ENCODE results near the gene NACC1. TPM values are rescaled to one million over a fixed set of nuclear protein-coding genes. Genes with fewer than 3 reads are reported as not detected.

NACC1 gene
- total RNA-seq, 1 donor from 2014 or later = 10.4 TPM

DNA sequence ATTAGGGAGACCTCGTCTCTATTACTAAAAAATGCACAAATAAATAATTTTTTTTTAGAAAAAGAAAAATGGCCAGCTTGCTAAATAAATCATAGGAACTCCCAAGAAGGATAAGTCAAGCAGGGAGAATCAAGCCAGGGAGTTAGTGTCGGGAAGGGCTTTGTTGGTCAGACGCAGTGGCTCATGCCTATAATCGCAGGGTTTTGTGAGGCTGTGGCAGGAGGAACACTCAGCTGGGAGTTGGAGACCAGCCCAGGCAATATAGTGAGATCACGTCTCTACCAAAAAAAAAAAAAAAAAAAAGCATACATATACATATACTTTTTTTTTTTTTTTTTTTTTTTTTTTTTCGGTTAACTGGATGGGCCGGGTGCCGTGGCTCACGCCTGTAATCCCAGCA is 9.0 kb downstream of the NACC1 start:
- H3K4me1 ChIP-seq (ENCODE audit: control insufficient read depth in 3 of 3, insufficient read depth in 3 of 3, low read length in 3 of 3) = peaks cover under 1 to 4% (median 1%) of the 10 kb centered on the region in 3 donors

GRCh38 chr19:13127811-13128575 is 9.9 kb downstream of the NACC1 start:
- Histone ChIP-seq H3K9ac (ENCODE audit: low read depth in 1 of 3, low read length in 3 of 3) (no peak overlapping the region), H3K27ac (ENCODE audit: low read depth, low read length) (no peak overlapping the region)

More for the DNA sequence above, 9.0 kb downstream of the NACC1 start:
- no peak overlapping the region for H3K9ac ChIP-seq (ENCODE audit: low read depth in 1 of 3, low read length in 3 of 3)
- H3K27ac ChIP-seq (ENCODE audit: low read depth, low read length) = no peak overlapping the region
- H3K4me3 ChIP-seq (ENCODE audit: low read length in 3 of 3) = no peak overlapping the region
- H3K27me3 ChIP-seq (ENCODE audit: control insufficient read depth in 3 of 3, insufficient read depth in 3 of 3, low read length in 3 of 3) = no peaks in the 10 kb centered on the region
- H3K36me3 ChIP-seq (ENCODE audit: control insufficient read depth in 3 of 3, insufficient read depth in 3 of 3, low read length in 3 of 3) = no peaks in the 10 kb centered on the region
- no peaks in the 10 kb centered on the region for H3K9me3 ChIP-seq (ENCODE audit: control insufficient read depth in 3 of 3, low read length in 3 of 3)

DNA sequence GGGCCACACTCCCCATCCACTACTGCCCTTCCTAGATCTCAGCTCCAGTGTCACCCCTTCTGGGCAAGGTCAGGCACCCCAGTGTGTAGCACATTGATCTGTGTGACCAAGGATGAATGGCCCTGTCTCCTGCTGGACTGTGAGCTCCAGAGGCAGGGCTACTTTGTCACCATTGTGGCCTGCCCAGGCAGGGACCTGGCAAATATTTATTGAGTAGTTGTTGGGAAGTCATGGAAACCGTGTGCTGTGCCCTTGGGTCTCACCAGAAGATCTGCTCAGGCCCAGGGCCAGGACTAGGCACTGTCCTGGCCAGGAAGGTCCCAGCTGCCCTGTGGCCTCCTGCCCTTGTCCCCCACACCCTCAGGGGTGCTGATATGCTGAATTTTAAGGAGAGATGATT is 10.5 kb downstream of the NACC1 start:
- Histone ChIP-seq H3K4me1 (ENCODE audit: control insufficient read depth in 3 of 3, insufficient read depth in 3 of 3, low read length in 3 of 3) (peaks cover 0 to 2% (median 0%) of the 10 kb centered on the region in 3 donors), H3K27me3 (ENCODE audit: control insufficient read depth in 3 of 3, insufficient read depth in 3 of 3, low read length in 3 of 3) (no peaks in the 10 kb centered on the region), H3K27ac (ENCODE audit: low read depth, low read length) (no peak overlapping the region), H3K4me3 (ENCODE audit: low read length in 3 of 3) (no peak overlapping the region), H3K36me3 (ENCODE audit: control insufficient read depth in 3 of 3, insufficient read depth in 3 of 3, low read length in 3 of 3) (peaks cover 0 to 3% (median 0%) of the 10 kb centered on the region in 3 donors), H3K9me3 (ENCODE audit: control insufficient read depth in 3 of 3, low read length in 3 of 3) (no peaks in the 10 kb centered on the region), H3K9ac (ENCODE audit: low read depth in 1 of 3, low read length in 3 of 3) (peak overlapping the region in 1 of 3 donors; percentile 8)

More at GRCh38 chr19:13127811-13128575, 9.9 kb downstream of the NACC1 start:
- no peaks in the 10 kb centered on the region for H3K27me3 ChIP-seq (ENCODE audit: control insufficient read depth in 3 of 3, insufficient read depth in 3 of 3, low read length in 3 of 3)
- peaks cover 0 to 3% (median 0%) of the 10 kb centered on the region in 3 donors for H3K36me3 ChIP-seq (ENCODE audit: control insufficient read depth in 3 of 3, insufficient read depth in 3 of 3, low read length in 3 of 3)
- no peak overlapping the region for H3K4me3 ChIP-seq (ENCODE audit: low read length in 3 of 3)
- H3K4me1 ChIP-seq (ENCODE audit: control insufficient read depth in 3 of 3, insufficient read depth in 3 of 3, low read length in 3 of 3) = peaks cover 0 to 2% (median 0%) of the 10 kb centered on the region in 3 donors
- no peaks in the 10 kb centered on the region for H3K9me3 ChIP-seq (ENCODE audit: control insufficient read depth in 3 of 3, low read length in 3 of 3)

- peaks cover 0 to 3% (median 0%) of the 10 kb centered on the region in 3 donors for H3K36me3 ChIP-seq (ENCODE audit: control insufficient read depth in 3 of 3, insufficient read depth in 3 of 3, low read length in 3 of 3)
- no peak overlapping the region for H3K27ac ChIP-seq (ENCODE audit: low read depth, low read length)
- no peak overlapping the region for H3K9ac ChIP-seq (ENCODE audit: low read depth in 1 of 3, low read length in 3 of 3)
- H3K27me3 ChIP-seq (ENCODE audit: control insufficient read depth in 3 of 3, insufficient read depth in 3 of 3, low read length in 3 of 3) = no peaks in the 10 kb centered on the region
- H3K4me1 ChIP-seq (ENCODE audit: control insufficient read depth in 3 of 3, insufficient read depth in 3 of 3, low read length in 3 of 3) = peaks cover 0 to 2% (median 0%) of the 10 kb centered on the region in 3 donors
- H3K4me3 ChIP-seq (ENCODE audit: low read length in 3 of 3) = no peak overlapping the region
- H3K9me3 ChIP-seq (ENCODE audit: control insufficient read depth in 3 of 3, low read length in 3 of 3) = no peaks in the 10 kb centered on the region
These were observed 11.3 kb downstream of the NACC1 start for GRCh38 chr19:13129384-13129783.

- H3K36me3 ChIP-seq (ENCODE audit: control insufficient read depth in 3 of 3, insufficient read depth in 3 of 3, low read length in 3 of 3) = peaks cover 4 to 10% (median 8%) of the 10 kb centered on the region in 3 donors
- H3K27ac ChIP-seq (ENCODE audit: low read depth, low read length) = no peak overlapping the region
- H3K9me3 ChIP-seq (ENCODE audit: control insufficient read depth in 3 of 3, low read length in 3 of 3) = no peaks in the 10 kb centered on the region
- H3K4me3 ChIP-seq (ENCODE audit: low read length in 3 of 3) = no peak overlapping the region
- no peak overlapping the region for H3K9ac ChIP-seq (ENCODE audit: low read depth in 1 of 3, low read length in 3 of 3)
- H3K27me3 ChIP-seq (ENCODE audit: control insufficient read depth in 3 of 3, insufficient read depth in 3 of 3, low read length in 3 of 3) = no peaks in the 10 kb centered on the region
- peaks cover 0 to 7% (median 0%) of the 10 kb centered on the region in 3 donors for H3K4me1 ChIP-seq (ENCODE audit: control insufficient read depth in 3 of 3, insufficient read depth in 3 of 3, low read length in 3 of 3)
These were observed 12.9 kb downstream of the NACC1 start for GRCh38 chr19:13130886-13131490.

GRCh38 chr19:13132471-13133180 is 14.6 kb downstream of the NACC1 start:
- Histone ChIP-seq H3K9me3 (ENCODE audit: control insufficient read depth in 3 of 3, low read length in 3 of 3) (no peaks in the 10 kb centered on the region), H3K27me3 (ENCODE audit: control insufficient read depth in 3 of 3, insufficient read depth in 3 of 3, low read length in 3 of 3) (no peaks in the 10 kb centered on the region), H3K4me3 (ENCODE audit: low read length in 3 of 3) (no peak overlapping the region), H3K36me3 (ENCODE audit: control insufficient read depth in 3 of 3, insufficient read depth in 3 of 3, low read length in 3 of 3) (peaks cover 17 to 25% (median 22%) of the 10 kb centered on the region in 3 donors), H3K4me1 (ENCODE audit: control insufficient read depth in 3 of 3, insufficient read depth in 3 of 3, low read length in 3 of 3) (peaks cover 0 to 7% (median 0%) of the 10 kb centered on the region in 3 donors), H3K9ac (ENCODE audit: low read depth in 1 of 3, low read length in 3 of 3) (peak overlapping the region in 1 of 3 donors; percentile 3), H3K27ac (ENCODE audit: low read depth, low read length) (no peak overlapping the region)

GRCh38 chr19:13133241-13133870 is 15.3 kb downstream of the NACC1 start:
- Histone ChIP-seq H3K9ac (ENCODE audit: low read depth in 1 of 3, low read length in 3 of 3) (no peak overlapping the region), H3K36me3 (ENCODE audit: control insufficient read depth in 3 of 3, insufficient read depth in 3 of 3, low read length in 3 of 3) (peaks cover 24 to 32% (median 29%) of the 10 kb centered on the region in 3 donors), H3K27ac (ENCODE audit: low read depth, low read length) (no peak overlapping the region)

DNA sequence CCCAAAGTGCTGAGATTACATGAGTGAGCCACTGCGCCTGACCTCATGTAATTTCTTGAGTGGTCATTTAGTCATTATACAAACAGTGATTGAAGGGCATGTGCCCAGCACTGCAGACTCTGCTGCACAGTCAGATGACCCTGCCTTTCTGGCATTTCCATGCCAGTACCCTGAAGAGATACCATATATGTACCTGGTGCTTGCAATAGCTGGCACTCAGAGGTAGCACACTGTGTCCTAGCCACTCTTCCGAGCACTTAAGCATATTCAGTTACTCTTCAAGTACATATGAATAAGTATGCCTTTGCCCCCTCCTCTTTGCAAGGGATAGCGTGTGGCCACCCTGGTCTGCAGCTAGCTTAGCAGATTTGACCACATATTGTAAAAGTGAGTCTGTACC is 16.6 kb downstream of the NACC1 start:
- Histone ChIP-seq H3K9me3 (ENCODE audit: control insufficient read depth in 3 of 3, low read length in 3 of 3) (no peaks in the 10 kb centered on the region), H3K4me3 (ENCODE audit: low read length in 3 of 3) (no peak overlapping the region), H3K27me3 (ENCODE audit: control insufficient read depth in 3 of 3, insufficient read depth in 3 of 3, low read length in 3 of 3) (no peaks in the 10 kb centered on the region), H3K9ac (ENCODE audit: low read depth in 1 of 3, low read length in 3 of 3) (peak overlapping the region in 1 of 3 donors; percentile 20), H3K4me1 (ENCODE audit: control insufficient read depth in 3 of 3, insufficient read depth in 3 of 3, low read length in 3 of 3) (peaks cover 0 to 4% (median 0%) of the 10 kb centered on the region in 3 donors), H3K36me3 (ENCODE audit: control insufficient read depth in 3 of 3, insufficient read depth in 3 of 3, low read length in 3 of 3) (peaks cover 30 to 35% (median 33%) of the 10 kb centered on the region in 3 donors), H3K27ac (ENCODE audit: low read depth, low read length) (no peak overlapping the region)

More at GRCh38 chr19:13133241-13133870, 15.3 kb downstream of the NACC1 start:
- Histone ChIP-seq H3K9me3 (ENCODE audit: control insufficient read depth in 3 of 3, low read length in 3 of 3) (no peaks in the 10 kb centered on the region), H3K27me3 (ENCODE audit: control insufficient read depth in 3 of 3, insufficient read depth in 3 of 3, low read length in 3 of 3) (no peaks in the 10 kb centered on the region), H3K4me3 (ENCODE audit: low read length in 3 of 3) (no peak overlapping the region), H3K4me1 (ENCODE audit: control insufficient read depth in 3 of 3, insufficient read depth in 3 of 3, low read length in 3 of 3) (peaks cover 0 to 7% (median 0%) of the 10 kb centered on the region in 3 donors)

Measured in skeletal muscle tissue (tissue), 4 donors.